H1 (cell line): ENCODE results near the gene PALD1.

Experiments used
- GABPA ChIP-seq: IDR thresholded peaks from 2 replicates; pipeline ENCODE4 v1.6.1; 2011; ENCODE audit warnings: mild to moderate bottlenecking, low read length, moderate library complexity, borderline replicate concordance; ENCODE audit not compliant: insufficient read depth
- HDAC2 ChIP-seq, 2 experiments: fragments of 300-600 bp in 1 of 2; sonication (generic) in 1 of 2; IDR thresholded peaks; 2 replicates each; pipeline ENCODE4 v1.6.1; 2011 to 2012; ENCODE audit warnings: low read depth in 2 of 2, low read length in 2 of 2, mild to moderate bottlenecking in 2 of 2, moderate library complexity in 2 of 2, borderline replicate concordance in 1 of 2, inconsistent platforms in 1 of 2
- KDM1A ChIP-seq: fragments of 200-600, 300-600 bp; sonication (generic); IDR thresholded peaks from 2 replicates; pipeline ENCODE4 v1.7.1; 2016; ENCODE audit warnings: mild to moderate bottlenecking, low read length, borderline replicate concordance
- NANOG ChIP-seq: IDR thresholded peaks from 2 replicates; pipeline ENCODE4 v1.6.1; 2011; ENCODE audit warnings: low read length, low read depth, mild to moderate bottlenecking, inconsistent platforms; ENCODE audit not compliant: insufficient read depth, poor library complexity, severe bottlenecking
- PHF8 ChIP-seq: fragments of 200-600 bp; sonication (generic); conservative IDR thresholded peaks from 2 replicates; pipeline ENCODE4 v1.7.1; 2012; ENCODE audit warnings: low read depth, mild to moderate bottlenecking, inconsistent platforms, low read length, moderate library complexity
- POLR2A ChIP-seq, 2 experiments: IDR thresholded peaks; 1 replicate in 1 of 2; 2 replicates in 1 of 2; pipeline ENCODE4 v1.6.1; 2011; ENCODE audit warnings: low read depth in 2 of 2, low read length in 2 of 2, mild to moderate bottlenecking in 2 of 2; ENCODE audit errors: control extremely low read depth in 1 of 2
- SP4 ChIP-seq: IDR thresholded peaks from 2 replicates; pipeline ENCODE4 v1.6.1; 2012; ENCODE audit warnings: low read length, inconsistent platforms
- TAF7 ChIP-seq: optimal IDR thresholded peaks from 2 replicates; pipeline ENCODE3; 2011; ENCODE audit warnings: low read depth, mild to moderate bottlenecking, inconsistent platforms, low read length, moderate library complexity, borderline replicate concordance

- TF ChIP-seq POLR2A (IDR thresholded peaks at IDR 0.05; ENCODE audit: control extremely low read depth in 1 of 2, low read depth in 2 of 2, low read length in 2 of 2) (no peak), KDM1A (no peak), SP4 (no peak), NANOG (no peak), GABPA (no peak), HDAC2 (IDR thresholded peaks at IDR 0.05; ENCODE audit: borderline replicate concordance in 1 of 2, low read depth in 2 of 2, low read length in 2 of 2) (no peak), PHF8 (no peak), TAF7 (no peak)
These were observed 99.9 kb downstream of the PALD1 start for GRCh38 chr10:70578371-70578947.
